MM.1S (cell line): ENCODE measurements around the gene MAPKAPK3.

Experiments
- DNase-seq: peaks from one replicate; pipeline ENCODE4 v3.0.0-alpha.2; 2015
- H2AFZ ChIP-seq: fragments of 300-600 bp; sonication (generic); 2 replicates; pipeline ENCODE4 v1.6.0; 2016; ENCODE audit warnings: antibody characterized with exemption, low read length
- H3F3A ChIP-seq: fragments of 300-600 bp; sonication (generic); 2 replicates; pipeline ENCODE4 v1.6.1; 2016; ENCODE audit warnings: mild to moderate bottlenecking, antibody characterized with exemption, low read length, moderate library complexity, mixed read lengths; ENCODE audit not compliant: insufficient read depth
- H3K27ac ChIP-seq: fragments of 300-600 bp; sonication (generic); 2 replicates; pipeline ENCODE4 v1.5.1; 2016; ENCODE audit warnings: mild to moderate bottlenecking, low read length
- H3K27me3 ChIP-seq: fragments of 300-600 bp; sonication (generic); replicated peaks from 2 replicates; pipeline ENCODE4 v1.6.0; 2016; ENCODE audit warnings: low read length; ENCODE audit not compliant: insufficient read depth
- H3K36me3 ChIP-seq: fragments of 300-600 bp; sonication (generic); replicated peaks from 2 replicates; pipeline ENCODE4 v1.6.1; 2016; ENCODE audit warnings: mild to moderate bottlenecking, low read length, mixed read lengths; ENCODE audit not compliant: insufficient read depth
- H3K4me1 ChIP-seq: fragments of 300-600 bp; sonication (generic); 2 replicates; pipeline ENCODE4 v1.6.1; 2016; ENCODE audit warnings: low read length, mixed read lengths
- H3K4me2 ChIP-seq: fragments of 300-600 bp; sonication (generic); 2 replicates; pipeline ENCODE4 v1.6.0; 2016; ENCODE audit warnings: low read depth, low read length
- H3K4me3 ChIP-seq: fragments of 300-600 bp; sonication (generic); 2 replicates; pipeline ENCODE4 v1.5.1; 2016; ENCODE audit warnings: low read length, mixed read lengths
- H3K79me2 ChIP-seq: fragments of 300-600 bp; sonication (generic); 2 replicates; pipeline ENCODE4 v1.6.1; 2016; ENCODE audit warnings: mixed run types, low read length, mixed read lengths
- H3K9ac ChIP-seq: fragments of 300-600 bp; sonication (generic); 2 replicates; pipeline ENCODE4 v1.6.1; 2016; ENCODE audit warnings: low read length, mixed read lengths
- H3K9me2 ChIP-seq: fragments of 300-600 bp; sonication (generic); replicated peaks from 2 replicates; pipeline ENCODE4 v1.6.1; 2016; ENCODE audit warnings: mild to moderate bottlenecking, low read length, mixed read lengths; ENCODE audit not compliant: insufficient read depth
- H3K9me3 ChIP-seq: fragments of 300-600 bp; sonication (generic); replicated peaks from 2 replicates; pipeline ENCODE4 v1.6.1; 2016; ENCODE audit warnings: mild to moderate bottlenecking, low read length, mixed read lengths; ENCODE audit not compliant: insufficient read depth
- H4K20me1 ChIP-seq: fragments of 300-600 bp; sonication (generic); 2 replicates; pipeline ENCODE4 v1.6.1; 2016; ENCODE audit warnings: mild to moderate bottlenecking, low read length, moderate library complexity, mixed read lengths; ENCODE audit not compliant: insufficient read depth
- EZH2 ChIP-seq: fragments of 300-600 bp; sonication (generic); optimal IDR thresholded peaks from 2 replicates; pipeline ENCODE3; 2017; ENCODE audit warnings: low read depth, mild to moderate bottlenecking, antibody characterized with exemption, low read length, mixed read lengths
- EZH2phosphoT487 ChIP-seq: fragments of 300-600 bp; sonication (generic); IDR thresholded peaks from 2 replicates; pipeline ENCODE4 v1.6.1; 2018; ENCODE audit warnings: antibody characterized with exemption, low read length
- TF ChIP-seq, protein P1 (sequence below): fragments of 300-600 bp; sonication (generic); IDR thresholded peaks from 2 replicates; pipeline ENCODE4 v1.5.1; 2016; ENCODE audit warnings: antibody characterized with exemption, low read length, mixed read lengths

MAPKAPK3 gene

DNA sequence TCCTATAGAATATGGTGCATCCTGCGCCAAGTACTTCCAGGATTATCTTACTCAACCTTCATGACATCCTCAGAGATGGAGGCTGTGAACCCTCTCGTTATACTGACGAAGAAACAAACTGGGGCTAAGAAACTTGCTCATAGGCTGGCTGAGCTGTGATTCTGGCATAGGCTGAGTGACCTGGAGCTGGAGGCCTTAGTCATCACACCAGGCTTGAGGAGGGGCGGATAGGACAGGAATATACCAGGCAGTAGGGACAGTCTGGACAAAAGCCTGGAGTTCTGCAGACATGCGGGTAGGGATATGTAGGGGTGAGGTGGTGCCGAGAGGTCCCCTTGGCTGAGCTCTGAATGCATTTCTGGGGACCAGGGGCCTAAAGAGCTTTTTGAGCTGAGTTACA lies 29.6 kb upstream of the MAPKAPK3 start:
- Histone ChIP-seq H3K9me3 (no peaks in the 10 kb centered on the region), H3K36me3 (no peaks in the 10 kb centered on the region), H4K20me1 (no peaks in the 10 kb centered on the region), H3K4me3 (no peak overlapping the region), H3K79me2 (no peaks in the 10 kb centered on the region), H3K4me2 (no peak overlapping the region), H3K9ac (no peak overlapping the region), H3K9me2 (no peaks in the 10 kb centered on the region), H2AFZ (no peak overlapping the region), H3K4me1 (0 out of 2 replicates have a peak, but pooled peaks cover 8% of the 10 kb centered on the region), H3K27ac (no peak overlapping the region), H3F3A (no peaks in the 10 kb centered on the region), H3K27me3 (no peaks in the 10 kb centered on the region)
- DNase-seq = no peak
- TF ChIP-seq, protein P1, sequence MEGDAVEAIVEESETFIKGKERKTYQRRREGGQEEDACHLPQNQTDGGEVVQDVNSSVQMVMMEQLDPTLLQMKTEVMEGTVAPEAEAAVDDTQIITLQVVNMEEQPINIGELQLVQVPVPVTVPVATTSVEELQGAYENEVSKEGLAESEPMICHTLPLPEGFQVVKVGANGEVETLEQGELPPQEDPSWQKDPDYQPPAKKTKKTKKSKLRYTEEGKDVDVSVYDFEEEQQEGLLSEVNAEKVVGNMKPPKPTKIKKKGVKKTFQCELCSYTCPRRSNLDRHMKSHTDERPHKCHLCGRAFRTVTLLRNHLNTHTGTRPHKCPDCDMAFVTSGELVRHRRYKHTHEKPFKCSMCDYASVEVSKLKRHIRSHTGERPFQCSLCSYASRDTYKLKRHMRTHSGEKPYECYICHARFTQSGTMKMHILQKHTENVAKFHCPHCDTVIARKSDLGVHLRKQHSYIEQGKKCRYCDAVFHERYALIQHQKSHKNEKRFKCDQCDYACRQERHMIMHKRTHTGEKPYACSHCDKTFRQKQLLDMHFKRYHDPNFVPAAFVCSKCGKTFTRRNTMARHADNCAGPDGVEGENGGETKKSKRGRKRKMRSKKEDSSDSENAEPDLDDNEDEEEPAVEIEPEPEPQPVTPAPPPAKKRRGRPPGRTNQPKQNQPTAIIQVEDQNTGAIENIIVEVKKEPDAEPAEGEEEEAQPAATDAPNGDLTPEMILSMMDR = no peak
- no peak for TF ChIP-seq EZH2
- no peak for TF ChIP-seq EZH2phosphoT487

DNA sequence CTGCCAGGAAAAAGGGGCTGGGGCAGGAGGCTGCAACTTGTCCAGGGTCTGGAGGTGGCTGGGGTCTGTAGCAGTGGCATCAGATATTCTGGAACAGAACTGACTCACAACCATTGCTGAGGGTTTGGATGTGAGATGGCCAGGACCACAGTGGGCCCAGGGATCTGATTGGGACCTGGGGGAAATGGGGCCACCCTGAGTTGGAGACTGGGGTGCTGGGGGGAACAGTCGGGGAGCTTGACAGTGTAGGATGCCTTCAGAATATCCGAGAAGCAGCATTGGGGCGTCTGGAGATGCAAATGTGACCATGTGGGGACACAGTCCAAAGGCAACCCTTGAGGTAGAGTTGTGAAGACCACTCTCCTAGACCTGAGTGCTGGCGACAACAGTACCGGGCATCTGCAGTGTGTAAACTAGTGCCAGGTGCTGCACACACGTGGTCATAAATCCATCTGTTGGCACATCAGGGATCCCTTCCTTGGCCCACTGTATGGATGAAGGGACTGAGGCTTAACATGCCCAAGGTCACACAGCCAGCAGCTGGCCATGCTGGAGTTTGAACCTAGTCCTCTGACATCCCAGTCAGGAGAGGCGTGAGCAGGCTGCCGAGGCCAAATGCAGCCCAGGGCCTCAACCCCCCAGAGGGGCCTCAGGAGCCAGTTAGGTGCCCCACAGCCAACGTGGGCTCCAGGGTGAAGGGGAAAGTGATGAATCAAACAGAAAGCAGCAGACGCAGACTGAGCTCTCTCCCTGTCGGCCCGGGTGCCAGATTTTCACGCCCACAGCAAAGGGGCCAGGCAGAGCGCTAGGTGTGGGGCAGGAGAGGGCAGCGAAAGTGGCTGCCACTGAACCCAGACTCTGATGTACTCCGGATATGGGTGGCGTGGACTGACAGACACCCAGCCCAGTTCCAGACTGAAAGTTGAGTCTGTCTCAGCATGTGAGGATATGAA lies 28.9 kb upstream of the MAPKAPK3 start:
- no peak overlapping the region for H3K27ac ChIP-seq
- no peaks in the 10 kb centered on the region for H3K9me2 ChIP-seq
- H3K36me3 ChIP-seq = no peaks in the 10 kb centered on the region
- no peak overlapping the region for H3K4me2 ChIP-seq
- no peak overlapping the region for H3K4me3 ChIP-seq
- 0 out of 2 replicates have a peak, but pooled peaks cover 8% of the 10 kb centered on the region for H3K4me1 ChIP-seq
- H3K27me3 ChIP-seq = no peaks in the 10 kb centered on the region
- no peaks in the 10 kb centered on the region for H3K9me3 ChIP-seq
- no peaks in the 10 kb centered on the region for H3K79me2 ChIP-seq
- H3K9ac ChIP-seq = no peak overlapping the region
- TF ChIP-seq EZH2phosphoT487 = no peak
- TF ChIP-seq, protein P1 = no peak
- no peak for TF ChIP-seq EZH2
- H4K20me1 ChIP-seq = no peaks in the 10 kb centered on the region
- H2AFZ ChIP-seq = no peak overlapping the region
- no peaks in the 10 kb centered on the region for H3F3A ChIP-seq
- no peak for DNase-seq

DNA sequence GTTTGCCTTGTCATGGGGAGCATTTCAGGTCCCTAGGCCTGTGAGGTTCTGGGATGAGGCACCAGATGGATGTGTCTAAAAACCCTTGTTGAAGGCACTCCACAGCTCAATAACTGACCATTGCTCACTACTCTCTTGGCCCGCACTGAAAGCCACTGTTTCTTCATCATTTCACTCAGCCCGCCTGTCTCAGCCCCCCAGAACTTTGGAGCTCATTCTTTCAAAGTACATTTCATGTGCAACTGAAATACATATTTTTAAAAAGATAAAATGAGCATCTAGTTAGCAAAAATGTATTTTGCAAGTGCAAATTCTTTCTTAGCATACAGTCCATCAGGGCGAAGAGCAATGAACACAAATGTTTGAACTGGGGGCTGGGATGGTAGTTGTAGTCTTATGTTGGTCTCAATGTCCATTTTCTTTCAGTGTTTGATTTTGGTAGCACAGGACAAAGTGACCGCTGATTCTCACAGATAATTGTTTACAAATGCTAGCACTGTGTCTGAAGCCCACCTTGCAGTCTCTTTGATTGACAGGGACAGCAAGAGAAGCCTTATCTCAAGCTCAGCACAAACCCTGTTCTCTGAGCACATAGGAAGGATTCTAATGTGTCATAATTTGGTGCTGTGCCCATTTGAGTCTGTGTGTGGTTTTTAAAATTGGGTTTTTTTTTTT lies 28.1 kb upstream of the MAPKAPK3 start:
- H3K9ac ChIP-seq = no peak overlapping the region
- no peak overlapping the region for H3K27ac ChIP-seq
- no peaks in the 10 kb centered on the region for H4K20me1 ChIP-seq
- H3K4me1 ChIP-seq = 0 out of 2 replicates have a peak, but pooled peaks cover 8% of the 10 kb centered on the region
- no peak overlapping the region for H3K4me2 ChIP-seq
- no peaks in the 10 kb centered on the region for H3K27me3 ChIP-seq
- H3K79me2 ChIP-seq = no peaks in the 10 kb centered on the region
- no peaks in the 10 kb centered on the region for H3K9me2 ChIP-seq
- H3K36me3 ChIP-seq = no peaks in the 10 kb centered on the region
- H3K9me3 ChIP-seq = no peaks in the 10 kb centered on the region
- no peak overlapping the region for H2AFZ ChIP-seq
- DNase-seq = no peak
- TF ChIP-seq, protein P1 = no peak
- no peak for TF ChIP-seq EZH2phosphoT487
- TF ChIP-seq EZH2 = no peak
- H3K4me3 ChIP-seq = no peak overlapping the region
- H3F3A ChIP-seq = no peaks in the 10 kb centered on the region
